Endodermal cell (in vitro differentiated cells): ENCODE data around the gene CFAP251. TPM values are rescaled to one million over a fixed set of nuclear protein-coding genes. Genes with fewer than 3 reads are reported as not detected.

Source experiments
- DNase-seq: peaks from one replicate; pipeline ENCODE4 v3.0.0-alpha.2; 2017
- H3K27ac ChIP-seq: 2 replicates; pipeline ENCODE4 v1.5.1; 2013; ENCODE audit warnings: mild to moderate bottlenecking, low read depth, low read length, moderate library complexity
- H3K27me3 ChIP-seq: 2 replicates; pipeline ENCODE4 v1.6.1; 2013; ENCODE audit warnings: mild to moderate bottlenecking, low read length, moderate library complexity; ENCODE audit not compliant: insufficient read depth, control insufficient read depth, poor library complexity, severe bottlenecking
- H3K36me3 ChIP-seq: 2 replicates; pipeline ENCODE4 v1.7.0; 2013; ENCODE audit warnings: mild to moderate bottlenecking, low read length, moderate library complexity; ENCODE audit not compliant: control insufficient read depth, insufficient read depth
- H3K4me1 ChIP-seq: one replicate; pipeline ENCODE4 v1.7.0; 2013; ENCODE audit warnings: low read length; ENCODE audit not compliant: control insufficient read depth, insufficient read depth
- H3K4me3 ChIP-seq: 2 replicates; pipeline ENCODE4 v1.5.1; 2013; ENCODE audit warnings: mild to moderate bottlenecking, low read length, moderate library complexity
- H3K9ac ChIP-seq: 2 replicates; pipeline ENCODE4 v1.6.1; 2013; ENCODE audit warnings: mild to moderate bottlenecking, low read length, moderate library complexity; ENCODE audit not compliant: poor library complexity, severe bottlenecking; ENCODE audit errors: extremely low read depth
- H3K9me3 ChIP-seq: 2 replicates; pipeline ENCODE4 v1.6.1; 2013; ENCODE audit warnings: mild to moderate bottlenecking, low read length, moderate library complexity; ENCODE audit not compliant: control insufficient read depth
- H3K27ac Mint-ChIP-seq: 2 replicates; pipeline ENCODE4 v1.8.0; 2020; ENCODE audit warnings: mixed read lengths
- H3K27me3 Mint-ChIP-seq: 2 replicates; pipeline ENCODE4 v1.8.0; 2021; ENCODE audit warnings: mild to moderate bottlenecking, mixed read lengths; ENCODE audit not compliant: insufficient read depth
- H3K36me3 Mint-ChIP-seq: 2 replicates; pipeline ENCODE4 v1.8.0; 2020; ENCODE audit warnings: low read depth, mixed read lengths
- H3K4me1 Mint-ChIP-seq: 2 replicates; pipeline ENCODE4 v1.8.0; 2020; ENCODE audit warnings: mixed read lengths
- H3K4me3 Mint-ChIP-seq: 2 replicates; pipeline ENCODE4 v1.8.0; 2020; ENCODE audit warnings: mild to moderate bottlenecking, moderate library complexity, mixed read lengths
- H3K9me3 Mint-ChIP-seq: 2 replicates; pipeline ENCODE4 v1.8.0; 2020; ENCODE audit warnings: mild to moderate bottlenecking, mixed read lengths
- CTCF ChIP-seq: fragments of 200-600 bp; sonication (generic); conservative IDR thresholded peaks from 2 replicates; pipeline ENCODE4 v1.5.0; 2021; ENCODE audit warnings: antibody characterized with exemption, mild to moderate bottlenecking
- WGBS, 2 experiments: methylation state at CpG; one replicate each; pipeline versions ENCODE4 v1.1.5 to v1.1.7; 2013; ENCODE audit warnings: missing lambda C conversion rate in 2 of 2, mixed read lengths in 1 of 2; ENCODE audit not compliant: insufficient coverage in 1 of 2, insufficient read length in 1 of 2; 5-methylcytosine and 5-hydroxymethylcytosine counted together
- total RNA-seq, 2 donors: library from RNA; stranded (reverse); fragmentation: NEBNext Ultra II Directional in 1 of 2; extraction: Animal tissue kit (Norgen Biotek cat#: 25700) in 1 of 2; gene quantifications; 2 replicates in 1 of 2; 3 replicates in 1 of 2; pipeline ENCODE4 v1.2.1, GENCODE V29; 2021

CFAP251 gene
- total RNA-seq, 2 donors from 2014 or later, result 3.4 to 11.2 TPM

GRCh38 chr12:121974026-121974985 lies 55.9 kb downstream of the CFAP251 start:
- Histone ChIP-seq H3K36me3 (no peaks in the 10 kb centered on the region), H3K9me3 (peaks cover 9% of the 10 kb centered on the region), H3K4me1 (no peaks in the 10 kb centered on the region), H3K9ac (no peak overlapping the region), H3K4me3 (no peak overlapping the region), H3K27me3 (no peaks in the 10 kb centered on the region), H3K27ac (no peak overlapping the region)
- peaks cover 28% of the 10 kb centered on the region for H3K9me3 Mint-ChIP-seq
- DNase-seq, result no peak
- H3K4me3 Mint-ChIP-seq, result no peak overlapping the region
- H3K36me3 Mint-ChIP-seq, result peaks cover 10% of the 10 kb centered on the region
- WGBS, 2 experiments, result 88 to 89% methylated on average over 11 to 13 of the region's 13 CpGs
- peaks cover 4% of the 10 kb centered on the region for H3K4me1 Mint-ChIP-seq
- H3K27ac Mint-ChIP-seq, result no peak overlapping the region
- no peaks in the 10 kb centered on the region for H3K27me3 Mint-ChIP-seq
- TF ChIP-seq CTCF, result no peak

GRCh38 chr12:121975021-121975420 lies 56.6 kb downstream of the CFAP251 start:
- DNase-seq, result no peak
- H3K36me3 Mint-ChIP-seq, result peaks cover 10% of the 10 kb centered on the region
- Histone ChIP-seq H3K4me3 (no peak overlapping the region), H3K9ac (no peak overlapping the region), H3K9me3 (peaks cover 9% of the 10 kb centered on the region), H3K4me1 (no peaks in the 10 kb centered on the region), H3K36me3 (no peaks in the 10 kb centered on the region), H3K27ac (no peak overlapping the region), H3K27me3 (no peaks in the 10 kb centered on the region)
- H3K27ac Mint-ChIP-seq, result no peak overlapping the region
- WGBS, 2 experiments, result 74 to 85% methylated on average over 5 to 6 of the region's 6 CpGs
- H3K4me1 Mint-ChIP-seq, result peaks cover 4% of the 10 kb centered on the region
- H3K4me3 Mint-ChIP-seq, result no peak overlapping the region
- H3K9me3 Mint-ChIP-seq, result peaks cover 28% of the 10 kb centered on the region
- H3K27me3 Mint-ChIP-seq, result no peaks in the 10 kb centered on the region
- no peak for TF ChIP-seq CTCF

GRCh38 chr12:121976950-121977349 lies 58.6 kb downstream of the CFAP251 start:
- Histone ChIP-seq H3K36me3 (no peaks in the 10 kb centered on the region), H3K4me3 (no peak overlapping the region), H3K4me1 (no peaks in the 10 kb centered on the region), H3K27ac (no peak overlapping the region), H3K27me3 (no peaks in the 10 kb centered on the region), H3K9me3 (peaks cover 9% of the 10 kb centered on the region), H3K9ac (no peak overlapping the region)
- peaks cover 10% of the 10 kb centered on the region for H3K36me3 Mint-ChIP-seq
- WGBS, 2 experiments, result 89 to 94% methylated on average over 4 to 5 of the region's 5 CpGs
- no peak overlapping the region for H3K27ac Mint-ChIP-seq
- no peak overlapping the region for H3K4me3 Mint-ChIP-seq
- no peak for DNase-seq
- no peak for TF ChIP-seq CTCF
- H3K4me1 Mint-ChIP-seq, result peaks cover 4% of the 10 kb centered on the region
- no peaks in the 10 kb centered on the region for H3K27me3 Mint-ChIP-seq
- peaks cover 22% of the 10 kb centered on the region for H3K9me3 Mint-ChIP-seq
